HG02798 (cell line): ENCODE data around the gene SERINC3.
"Not testable (repeated sequence)": the region's sequence is repeated elsewhere in the genome, so short reads cannot be mapped to it uniquely, and the experiment has no call there.

ENCODE experiments used
- ATAC-seq: cut with Tn5 transposase; IDR thresholded peaks from one replicate; pipeline ENCODE4 v1.9.1; 2021; ENCODE audit warnings: mild to moderate bottlenecking; ENCODE audit not compliant: unreplicated experiment, poor library complexity

Gene SERINC3

GRCh38 chr20:44495802-44496481 lies 25.9 kb downstream of the SERINC3 start:
- ATAC-seq = peak; percentile 58

- ATAC-seq = no peak
Measured at GRCh38 chr20:44495257-44495656, 26.6 kb downstream of the SERINC3 start.

GRCh38 chr20:44494681-44495080 lies 27.2 kb downstream of the SERINC3 start:
- ATAC-seq = no peak

GRCh38 chr20:44494266-44494665 lies 27.6 kb downstream of the SERINC3 start:
- no peak for ATAC-seq

GRCh38 chr20:44491635-44492395 lies 30.1 kb downstream of the SERINC3 start:
- no peak for ATAC-seq

GRCh38 chr20:44489931-44490330 lies 31.9 kb downstream of the SERINC3 start:
- peak; percentile 59 for ATAC-seq

GRCh38 chr20:44489223-44489622 lies 32.6 kb downstream of the SERINC3 start:
- ATAC-seq = no peak

- no peak for ATAC-seq
Measured at GRCh38 chr20:44488551-44488950, 33.3 kb downstream of the SERINC3 start.

- no peak for ATAC-seq
Measured at GRCh38 chr20:44485830-44486198, 36.1 kb downstream of the SERINC3 start.

GRCh38 chr20:44485078-44485829 lies 36.6 kb downstream of the SERINC3 start:
- ATAC-seq = no peak

- ATAC-seq = no peak
Measured at GRCh38 chr20:44483112-44483511, 38.8 kb downstream of the SERINC3 start.

GRCh38 chr20:44481719-44482416 lies 40.0 kb downstream of the SERINC3 start:
- ATAC-seq = no peak

GRCh38 chr20:44480097-44480496 lies 41.8 kb downstream of the SERINC3 start:
- no peak for ATAC-seq

- no peak for ATAC-seq
Measured at GRCh38 chr20:44479643-44480042, 42.2 kb downstream of the SERINC3 start.

GRCh38 chr20:44478206-44478605 lies 43.7 kb downstream of the SERINC3 start:
- ATAC-seq = no peak

- no peak for ATAC-seq
Measured at GRCh38 chr20:44477151-44477550, 44.7 kb downstream of the SERINC3 start.

GRCh38 chr20:44475694-44476560 lies 45.9 kb downstream of the SERINC3 start, which contains the start of gene TTPAL:
Gene TTPAL, plus strand, starts transcription at chr20:44475874. Its CDS starts 4,126 bp downstream, at chr20:44480000.
- ATAC-seq = peak; percentile 97

- no peak for ATAC-seq
Measured at GRCh38 chr20:44475372-44475693, 46.5 kb downstream of the SERINC3 start.

- ATAC-seq = not testable (repeated sequence)
Measured at GRCh38 chr20:44472283-44472682, 49.6 kb downstream of the SERINC3 start.

GRCh38 chr20:44471481-44471882 lies 50.4 kb downstream of the SERINC3 start:
- no peak for ATAC-seq
